ENCODE measurements around the gene MAGI2. TPM values are rescaled to one million over a fixed set of nuclear protein-coding genes. Genes with fewer than 3 reads are reported as not detected.

Gene MAGI2
- total RNA-seq, 2 donors from 2014 or later = 0.05 to 0.09 TPM

DNA sequence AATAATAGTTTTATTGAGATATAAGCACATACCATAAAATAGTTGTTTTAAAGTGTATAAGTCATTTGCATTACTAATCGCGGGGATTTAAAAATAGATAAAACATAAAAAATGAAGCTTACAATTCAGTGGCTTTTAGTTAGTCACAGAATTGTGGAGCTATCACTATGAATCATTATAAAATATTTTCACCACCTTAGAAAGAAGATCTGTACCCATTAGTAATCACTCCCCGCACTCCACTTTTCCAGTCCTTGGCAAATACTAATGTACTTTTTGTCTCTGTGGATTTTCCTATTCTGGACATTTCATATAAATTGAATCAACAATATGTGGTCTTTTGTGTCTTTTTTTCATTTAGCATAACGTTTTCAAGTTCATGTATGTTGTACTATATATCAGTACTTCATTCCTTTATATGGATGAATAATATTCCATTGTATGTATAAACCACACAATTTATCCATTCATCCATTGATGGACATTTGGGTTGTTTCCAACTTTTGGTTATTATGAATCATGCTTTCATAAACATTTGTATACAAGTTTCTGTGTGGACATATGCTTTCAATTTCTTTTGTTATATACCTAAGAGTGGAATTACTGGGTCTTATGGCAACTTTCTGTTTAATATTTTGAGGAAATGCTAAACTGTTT, 162.5 kb downstream of the MAGI2 start:
- Mint-ChIP-seq H3K27ac (no peak overlapping the region), H3K4me3 (no peak overlapping the region), H3K9me3 (peaks cover 5% of the 10 kb centered on the region), H3K27me3 (no peaks in the 10 kb centered on the region), H3K4me1 (no peaks in the 10 kb centered on the region), H3K36me3 (ENCODE audit: low read depth) (no peaks in the 10 kb centered on the region)
- ATAC-seq (replicated peaks) = no peak

DNA sequence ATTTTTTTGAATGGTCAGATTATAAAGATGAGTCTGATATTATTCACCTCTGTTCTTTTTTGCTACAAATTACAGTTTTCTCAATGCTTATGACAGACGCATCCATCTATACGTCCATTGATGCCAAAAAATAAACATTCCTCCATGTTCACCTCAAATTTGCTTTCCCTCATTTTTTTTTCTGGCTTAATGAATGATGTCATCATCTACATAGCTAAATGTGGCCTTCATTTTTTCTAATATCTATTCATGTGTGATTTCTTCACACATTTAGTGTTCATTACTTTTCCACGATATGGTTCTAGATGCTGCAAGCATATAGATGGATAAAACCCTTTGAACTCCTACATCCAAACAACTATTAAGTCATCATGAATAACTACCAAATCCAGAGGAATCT, 163.1 kb downstream of the MAGI2 start:
- ATAC-seq (replicated peaks) = no peak
- H3K4me3 Mint-ChIP-seq = no peak overlapping the region
- no peaks in the 10 kb centered on the region for H3K27me3 Mint-ChIP-seq
- no peaks in the 10 kb centered on the region for H3K4me1 Mint-ChIP-seq
- no peak overlapping the region for H3K27ac Mint-ChIP-seq
- no peaks in the 10 kb centered on the region for H3K36me3 Mint-ChIP-seq (ENCODE audit: low read depth)
- peaks cover 5% of the 10 kb centered on the region for H3K9me3 Mint-ChIP-seq

DNA sequence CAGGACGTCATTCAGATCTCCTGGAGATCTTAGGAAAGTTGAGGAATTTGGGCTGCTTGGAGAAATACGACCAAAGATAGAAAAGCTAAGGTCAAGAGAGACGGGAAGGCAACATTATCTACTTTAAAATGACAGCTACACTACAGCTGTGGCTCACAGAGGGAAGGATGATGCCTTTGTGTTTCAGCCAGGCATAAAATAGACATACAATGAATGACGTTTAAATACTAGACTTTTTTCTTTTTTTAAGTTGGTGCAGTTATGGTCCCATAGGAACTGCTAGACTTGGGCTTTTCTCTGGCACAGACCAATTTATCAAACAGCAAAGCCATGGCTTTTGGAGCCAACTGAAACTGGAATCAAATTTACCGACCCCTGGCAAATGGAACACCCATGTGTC, 164.8 kb downstream of the MAGI2 start:
- ATAC-seq (replicated peaks) = no peak
- Mint-ChIP-seq H3K4me3 (no peak overlapping the region), H3K9me3 (peaks cover 5% of the 10 kb centered on the region), H3K4me1 (no peaks in the 10 kb centered on the region), H3K27ac (no peak overlapping the region), H3K36me3 (ENCODE audit: low read depth) (no peaks in the 10 kb centered on the region), H3K27me3 (no peaks in the 10 kb centered on the region)

GRCh38 chr7:79287981-79288380, 165.5 kb downstream of the MAGI2 start:
- no peaks in the 10 kb centered on the region for H3K4me1 Mint-ChIP-seq
- H3K36me3 Mint-ChIP-seq (ENCODE audit: low read depth) = no peaks in the 10 kb centered on the region
- no peak overlapping the region for H3K4me3 Mint-ChIP-seq
- H3K27ac Mint-ChIP-seq = no peak overlapping the region
- peaks cover 3% of the 10 kb centered on the region for H3K9me3 Mint-ChIP-seq
- no peak for ATAC-seq (replicated peaks)
- H3K27me3 Mint-ChIP-seq = no peaks in the 10 kb centered on the region

GRCh38 chr7:79286181-79286580, 167.3 kb downstream of the MAGI2 start:
- ATAC-seq (replicated peaks) = no peak
- Mint-ChIP-seq H3K4me1 (no peaks in the 10 kb centered on the region), H3K36me3 (ENCODE audit: low read depth) (no peaks in the 10 kb centered on the region), H3K27me3 (no peaks in the 10 kb centered on the region), H3K9me3 (no peaks in the 10 kb centered on the region), H3K4me3 (no peak overlapping the region), H3K27ac (no peak overlapping the region)

DNA sequence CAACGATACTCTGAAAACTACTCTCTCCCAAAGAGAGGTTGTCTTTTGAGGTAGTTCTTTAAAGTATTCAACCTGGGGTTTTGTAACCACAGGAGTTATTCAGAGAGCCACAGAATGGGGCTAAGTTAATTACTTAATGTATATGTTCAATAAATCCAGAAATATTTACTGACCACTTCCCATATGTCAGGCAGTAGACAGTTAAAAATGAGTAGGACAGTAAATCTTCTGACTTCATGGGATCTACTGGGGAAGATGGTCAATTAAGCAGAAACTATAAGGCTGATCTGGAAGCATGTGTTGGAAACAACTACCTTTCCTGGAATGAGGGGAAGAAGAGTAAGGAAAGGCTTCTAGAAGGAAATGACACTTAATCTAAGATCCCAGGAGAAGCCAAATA, 167.7 kb downstream of the MAGI2 start:
- H3K27me3 Mint-ChIP-seq = no peaks in the 10 kb centered on the region
- no peak overlapping the region for H3K4me3 Mint-ChIP-seq
- H3K4me1 Mint-ChIP-seq = no peaks in the 10 kb centered on the region
- H3K9me3 Mint-ChIP-seq = no peaks in the 10 kb centered on the region
- H3K36me3 Mint-ChIP-seq (ENCODE audit: low read depth) = no peaks in the 10 kb centered on the region
- no peak overlapping the region for H3K27ac Mint-ChIP-seq
- ATAC-seq (replicated peaks) = no peak

GRCh38 chr7:79284211-79284610, 169.3 kb downstream of the MAGI2 start:
- Mint-ChIP-seq H3K4me1 (no peaks in the 10 kb centered on the region), H3K27me3 (no peaks in the 10 kb centered on the region), H3K4me3 (no peak overlapping the region), H3K9me3 (peaks cover 2% of the 10 kb centered on the region), H3K27ac (no peak overlapping the region), H3K36me3 (ENCODE audit: low read depth) (no peaks in the 10 kb centered on the region)
- no peak for ATAC-seq (replicated peaks)

DNA sequence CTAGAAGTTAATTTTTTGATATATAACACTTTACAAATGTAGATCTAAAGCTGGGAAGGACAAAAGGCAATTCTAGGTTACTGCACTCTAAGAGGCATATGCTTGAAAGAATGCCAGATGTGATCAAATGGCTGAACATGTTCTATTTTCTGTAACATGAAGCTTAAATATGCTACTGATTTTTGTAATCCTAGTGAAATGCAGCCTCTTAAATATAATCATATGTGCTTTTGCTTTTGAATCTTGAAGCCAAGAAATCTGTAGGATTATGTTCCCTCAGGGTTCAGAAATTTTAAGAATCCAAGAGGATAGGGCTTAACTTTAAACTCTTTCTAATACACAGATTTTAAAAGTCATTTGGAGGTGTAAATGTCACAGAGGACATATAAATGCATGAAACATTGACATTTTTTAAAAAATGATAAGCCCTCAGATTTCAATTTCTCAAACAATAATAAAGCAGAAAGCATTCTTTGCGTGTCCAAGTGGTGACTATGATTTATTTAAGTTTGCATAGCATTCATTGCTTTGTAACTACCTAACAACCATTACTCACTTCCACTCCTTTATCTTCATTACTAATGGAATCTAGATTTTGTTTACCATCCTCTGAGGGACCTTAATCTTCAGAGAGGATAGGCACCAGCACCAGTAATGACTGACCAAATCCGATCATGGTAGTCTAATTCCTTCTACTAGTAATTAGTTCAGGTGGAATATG, 170.4 kb downstream of the MAGI2 start:
- Mint-ChIP-seq H3K4me3 (no peak overlapping the region), H3K27me3 (no peaks in the 10 kb centered on the region), H3K9me3 (peaks cover 5% of the 10 kb centered on the region), H3K4me1 (no peaks in the 10 kb centered on the region), H3K27ac (no peak overlapping the region), H3K36me3 (ENCODE audit: low read depth) (no peaks in the 10 kb centered on the region)
- ATAC-seq (replicated peaks) = no peak

DNA sequence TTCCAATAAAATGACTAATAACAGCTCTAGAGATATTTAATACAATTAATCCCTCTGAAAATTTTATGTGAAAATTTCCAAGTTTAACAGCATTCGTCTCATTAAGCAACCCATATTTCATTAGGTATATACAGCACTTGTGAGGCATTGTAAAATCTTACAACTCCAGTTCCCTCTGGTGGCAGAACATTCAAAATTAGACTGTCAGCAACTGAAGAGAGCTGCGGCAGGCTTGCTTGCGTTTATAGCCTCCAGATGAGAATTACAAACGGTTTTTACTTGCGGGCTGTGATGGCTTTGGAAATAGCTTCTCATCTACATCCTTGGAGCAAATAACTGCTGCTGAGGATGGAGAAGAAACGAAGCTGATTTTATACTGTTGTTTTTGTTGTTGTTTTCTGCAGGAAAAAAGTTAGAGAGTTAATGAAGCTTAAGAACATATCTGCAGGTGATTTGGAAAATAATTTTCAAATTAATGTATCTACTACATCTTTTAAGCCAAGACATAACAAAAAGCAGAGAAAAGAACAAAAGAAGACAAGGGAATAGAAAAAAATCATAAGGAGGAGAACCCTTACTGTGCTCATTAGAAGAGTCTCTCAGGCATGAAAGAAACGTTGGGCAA, 171.3 kb downstream of the MAGI2 start:
- no peak overlapping the region for H3K4me3 Mint-ChIP-seq
- H3K9me3 Mint-ChIP-seq = peaks cover 5% of the 10 kb centered on the region
- H3K4me1 Mint-ChIP-seq = no peaks in the 10 kb centered on the region
- no peak overlapping the region for H3K27ac Mint-ChIP-seq
- no peaks in the 10 kb centered on the region for H3K27me3 Mint-ChIP-seq
- no peak for ATAC-seq (replicated peaks)
- H3K36me3 Mint-ChIP-seq (ENCODE audit: low read depth) = no peaks in the 10 kb centered on the region

- H3K4me1 Mint-ChIP-seq = no peaks in the 10 kb centered on the region
- H3K9me3 Mint-ChIP-seq = peaks cover 5% of the 10 kb centered on the region
- H3K36me3 Mint-ChIP-seq (ENCODE audit: low read depth) = no peaks in the 10 kb centered on the region
- no peaks in the 10 kb centered on the region for H3K27me3 Mint-ChIP-seq
- ATAC-seq (replicated peaks) = no peak
- H3K27ac Mint-ChIP-seq = no peak overlapping the region
- H3K4me3 Mint-ChIP-seq = no peak overlapping the region
These were observed 172.0 kb downstream of the MAGI2 start for GRCh38 chr7:79281426-79281825.

DNA sequence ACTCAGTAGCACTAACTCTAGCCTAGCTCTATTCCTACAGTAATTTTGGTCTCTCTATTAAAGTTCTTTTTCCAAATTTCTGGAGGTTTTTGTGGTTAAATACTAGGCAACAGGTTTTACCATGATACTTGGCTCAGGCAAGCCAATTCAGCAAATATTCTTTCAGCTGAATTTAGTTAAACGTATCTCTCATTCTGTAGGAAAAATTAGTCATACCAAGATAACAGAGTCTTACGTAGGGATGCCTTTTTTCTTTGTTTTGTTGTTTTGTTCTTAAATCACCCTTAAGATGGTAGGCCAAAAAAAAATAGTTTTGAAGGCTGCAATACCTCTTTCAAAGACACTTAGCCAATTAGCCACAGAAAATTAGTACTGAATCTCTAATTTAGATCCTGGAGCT, 180.5 kb downstream of the MAGI2 start:
- H3K27me3 Mint-ChIP-seq = no peaks in the 10 kb centered on the region
- H3K36me3 Mint-ChIP-seq (ENCODE audit: low read depth) = no peaks in the 10 kb centered on the region
- H3K4me3 Mint-ChIP-seq = no peak overlapping the region
- H3K27ac Mint-ChIP-seq = no peak overlapping the region
- ATAC-seq (replicated peaks) = no peak
- H3K9me3 Mint-ChIP-seq = no peaks in the 10 kb centered on the region
- H3K4me1 Mint-ChIP-seq = no peaks in the 10 kb centered on the region

GRCh38 chr7:79272066-79272669, 181.3 kb downstream of the MAGI2 start:
- no peaks in the 10 kb centered on the region for H3K4me1 Mint-ChIP-seq
- no peaks in the 10 kb centered on the region for H3K27me3 Mint-ChIP-seq
- no peaks in the 10 kb centered on the region for H3K9me3 Mint-ChIP-seq
- H3K27ac Mint-ChIP-seq = no peak overlapping the region
- H3K36me3 Mint-ChIP-seq (ENCODE audit: low read depth) = no peaks in the 10 kb centered on the region
- no peak overlapping the region for H3K4me3 Mint-ChIP-seq
- no peak for ATAC-seq (replicated peaks)

- ATAC-seq (replicated peaks) = no peak
- Mint-ChIP-seq H3K9me3 (peaks cover 3% of the 10 kb centered on the region), H3K27me3 (no peaks in the 10 kb centered on the region), H3K4me1 (no peaks in the 10 kb centered on the region), H3K36me3 (ENCODE audit: low read depth) (no peaks in the 10 kb centered on the region), H3K4me3 (no peak overlapping the region), H3K27ac (no peak overlapping the region)
These were observed 184.7 kb downstream of the MAGI2 start for GRCh38 chr7:79268730-79269129.

DNA sequence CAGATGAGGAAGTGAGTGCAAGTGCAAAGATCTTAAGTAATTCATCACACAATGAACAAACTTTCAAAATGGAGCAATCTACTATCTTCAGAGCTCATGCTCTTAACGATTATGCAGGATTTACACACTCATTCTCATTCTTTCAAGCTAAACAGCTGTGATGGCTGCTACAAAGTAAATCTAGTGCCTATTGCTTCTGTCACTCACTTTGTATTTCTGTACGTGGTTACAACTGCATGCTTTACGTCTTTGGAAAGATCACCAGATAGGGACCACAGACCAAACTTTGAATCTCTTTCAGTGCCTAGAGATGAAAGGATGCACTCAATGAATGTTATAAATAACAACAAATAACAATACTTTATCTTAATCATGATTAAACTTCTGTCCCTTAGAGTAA, 194.6 kb downstream of the MAGI2 start:
- Mint-ChIP-seq H3K9me3 (peaks cover 7% of the 10 kb centered on the region), H3K27ac (no peak overlapping the region), H3K27me3 (no peaks in the 10 kb centered on the region), H3K36me3 (ENCODE audit: low read depth) (no peaks in the 10 kb centered on the region), H3K4me1 (no peaks in the 10 kb centered on the region), H3K4me3 (no peak overlapping the region)
- no peak for ATAC-seq (replicated peaks)

DNA sequence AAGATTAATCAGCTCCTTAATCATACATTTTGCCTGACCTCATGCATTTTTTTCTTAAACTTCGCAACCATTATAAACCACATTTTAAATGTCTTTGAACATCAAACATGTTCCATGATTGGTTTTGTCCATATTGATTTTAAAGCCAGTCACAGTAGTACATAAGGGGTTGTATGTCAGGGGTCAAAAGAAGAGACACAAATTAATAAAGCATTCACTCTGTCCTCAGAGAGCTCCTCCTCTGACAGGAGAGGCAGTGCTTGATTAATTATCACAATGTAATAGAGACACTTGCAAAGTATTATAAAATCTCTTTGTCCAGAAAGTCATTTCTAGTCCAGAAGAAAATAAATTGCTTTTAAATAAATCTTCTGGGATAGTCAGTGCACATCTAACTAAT, 195.5 kb downstream of the MAGI2 start:
- Mint-ChIP-seq H3K4me1 (no peaks in the 10 kb centered on the region), H3K27ac (no peak overlapping the region), H3K4me3 (no peak overlapping the region), H3K9me3 (peaks cover 7% of the 10 kb centered on the region), H3K36me3 (ENCODE audit: low read depth) (no peaks in the 10 kb centered on the region), H3K27me3 (no peaks in the 10 kb centered on the region)
- no peak for ATAC-seq (replicated peaks)

All from activated T-helper 17 cell treated with anti-CD3 and anti-CD28 coated beads, Interleukin-2, amount 50 U/mL, for 72 hours (primary cell).